ENCODE measurements around the gene TOR1AIP1.

- TF ChIP-seq CTCF (IDR thresholded peaks at IDR 0.05), result no peak
- no peak for TF ChIP-seq POLR2A (IDR thresholded peaks at IDR 0.05)
- no peak for TF ChIP-seq EP300 (IDR thresholded peaks at IDR 0.05)
- TF ChIP-seq POLR2AphosphoS5 (IDR thresholded peaks at IDR 0.05), result no peak
Measured at GRCh38 chr1:179840107-179840506, 42.0 kb upstream of the TOR1AIP1 start.
